Inferior parietal cortex (tissue), 1 donor: ENCODE data around the gene GHRHR.

ENCODE experiments used
- DNase-seq: peaks from one replicate; pipeline ENCODE4 v3.0.0-alpha.2; 2016; ENCODE audit errors: extremely low spot score

GHRHR gene

GRCh38 chr7:30928254-30928872, 35.4 kb upstream of the GHRHR start:
- no peak for DNase-seq

- no peak for DNase-seq
These were observed 34.1 kb upstream of the GHRHR start for GRCh38 chr7:30929686-30930085.

GRCh38 chr7:30930621-30931020, 33.1 kb upstream of the GHRHR start:
- no peak for DNase-seq

GRCh38 chr7:30931161-30931928, 32.4 kb upstream of the GHRHR start:
- DNase-seq, result no peak

GRCh38 chr7:30931929-30932540, 31.7 kb upstream of the GHRHR start:
- DNase-seq, result no peak

GRCh38 chr7:30932562-30932961, 31.2 kb upstream of the GHRHR start:
- no peak for DNase-seq

GRCh38 chr7:30933124-30933974, 30.4 kb upstream of the GHRHR start:
- DNase-seq, result no peak

- DNase-seq, result no peak
These were observed 29.5 kb upstream of the GHRHR start for GRCh38 chr7:30934225-30934624.

GRCh38 chr7:30934732-30935568, 28.8 kb upstream of the GHRHR start:
- DNase-seq, result no peak

- DNase-seq, result no peak
These were observed 28.2 kb upstream of the GHRHR start for GRCh38 chr7:30935569-30935877.

GRCh38 chr7:30936650-30937245, 27.0 kb upstream of the GHRHR start:
- DNase-seq, result no peak

GRCh38 chr7:30937416-30937815, 26.3 kb upstream of the GHRHR start:
- DNase-seq, result no peak

GRCh38 chr7:30938435-30939316, 25.1 kb upstream of the GHRHR start:
- DNase-seq, result peak; percentile 75

GRCh38 chr7:30941582-30942323, 22.0 kb upstream of the GHRHR start:
- DNase-seq, result no peak

- DNase-seq, result no peak
These were observed 13.6 kb upstream of the GHRHR start for GRCh38 chr7:30950197-30950596.

- no peak for DNase-seq
These were observed 8.8 kb upstream of the GHRHR start for GRCh38 chr7:30954914-30955313.

- no peak for DNase-seq
These were observed 7.0 kb upstream of the GHRHR start for GRCh38 chr7:30956704-30957103.

- no peak for DNase-seq
These were observed 1.6 kb downstream of the GHRHR start for GRCh38 chr7:30965372-30965771.

GRCh38 chr7:30965883-30966282, 2.1 kb downstream of the GHRHR start:
- no peak for DNase-seq
